NCI-H82 treated with DMSO at 0.1 percent for 48 hours (cell line): ENCODE results near the gene ZNF683.
"Not testable (repeated sequence)": the region's sequence is repeated elsewhere in the genome, so short reads cannot be mapped to it uniquely, and the experiment has no call there.

ENCODE experiments used
- DNase-seq: peaks from one replicate; lab custom pipeline; 2025; ENCODE audit not compliant: unreplicated experiment; lab: John Stamatoyannopoulos, UW

ZNF683 gene

GRCh38 chr1:26338670-26339069 is 33.9 kb downstream of the ZNF683 start:
- no peak for DNase-seq

- DNase-seq = no peak
These were observed 34.9 kb downstream of the ZNF683 start for GRCh38 chr1:26337625-26338024.

- no peak for DNase-seq
These were observed 35.4 kb downstream of the ZNF683 start for GRCh38 chr1:26337206-26337535.

- DNase-seq = peak; percentile 59
These were observed 35.9 kb downstream of the ZNF683 start for GRCh38 chr1:26336477-26337205.

GRCh38 chr1:26335774-26336476 is 36.6 kb downstream of the ZNF683 start:
- no peak for DNase-seq

- not testable (repeated sequence) for DNase-seq
These were observed 39.2 kb downstream of the ZNF683 start for GRCh38 chr1:26333312-26333711.

- no peak for DNase-seq
These were observed 42.3 kb downstream of the ZNF683 start for GRCh38 chr1:26330276-26330675.

GRCh38 chr1:26329380-26329779 is 43.2 kb downstream of the ZNF683 start:
- DNase-seq = not testable (repeated sequence)

GRCh38 chr1:26328597-26328996 is 44.0 kb downstream of the ZNF683 start:
- no peak for DNase-seq

GRCh38 chr1:26327956-26328362 is 44.6 kb downstream of the ZNF683 start:
- DNase-seq = no peak

- no peak for DNase-seq
These were observed 48.0 kb downstream of the ZNF683 start for GRCh38 chr1:26324550-26324949.

GRCh38 chr1:26323382-26323781 is 49.2 kb downstream of the ZNF683 start:
- no peak for DNase-seq

- no peak for DNase-seq
These were observed 50.6 kb downstream of the ZNF683 start for GRCh38 chr1:26322042-26322331.

- peak; percentile 60 for DNase-seq
These were observed 51.1 kb downstream of the ZNF683 start for GRCh38 chr1:26321315-26322041.

- DNase-seq = no peak
These were observed 51.7 kb downstream of the ZNF683 start for GRCh38 chr1:26320896-26321295.

GRCh38 chr1:26318338-26319064 is 54.0 kb downstream of the ZNF683 start:
- no peak for DNase-seq

GRCh38 chr1:26317612-26318337 is 54.8 kb downstream of the ZNF683 start, which contains the start of gene CD52:
Gene CD52, plus strand, starts transcription at chr1:26317958. Its CDS starts 60 bp downstream, at chr1:26318018.
- DNase-seq = no peak

- DNase-seq = no peak
These were observed 55.4 kb downstream of the ZNF683 start for GRCh38 chr1:26317146-26317545.

GRCh38 chr1:26315874-26316850 is 56.4 kb downstream of the ZNF683 start:
- no peak for DNase-seq

GRCh38 chr1:26314501-26314900 is 58.0 kb downstream of the ZNF683 start:
- DNase-seq = no peak
